Measurements from ENCODE around the gene RHBDD2. TPM values are rescaled to one million over a fixed set of nuclear protein-coding genes. Genes with fewer than 3 reads are reported as not detected.

Gene RHBDD2
- total and polyA plus RNA-seq, 9 of the 15 experiments (the other 6 are each of a cell fraction or from before 2014, with no cell fraction given): 3.3 to 36.7 (median 17.9) TPM

DNA sequence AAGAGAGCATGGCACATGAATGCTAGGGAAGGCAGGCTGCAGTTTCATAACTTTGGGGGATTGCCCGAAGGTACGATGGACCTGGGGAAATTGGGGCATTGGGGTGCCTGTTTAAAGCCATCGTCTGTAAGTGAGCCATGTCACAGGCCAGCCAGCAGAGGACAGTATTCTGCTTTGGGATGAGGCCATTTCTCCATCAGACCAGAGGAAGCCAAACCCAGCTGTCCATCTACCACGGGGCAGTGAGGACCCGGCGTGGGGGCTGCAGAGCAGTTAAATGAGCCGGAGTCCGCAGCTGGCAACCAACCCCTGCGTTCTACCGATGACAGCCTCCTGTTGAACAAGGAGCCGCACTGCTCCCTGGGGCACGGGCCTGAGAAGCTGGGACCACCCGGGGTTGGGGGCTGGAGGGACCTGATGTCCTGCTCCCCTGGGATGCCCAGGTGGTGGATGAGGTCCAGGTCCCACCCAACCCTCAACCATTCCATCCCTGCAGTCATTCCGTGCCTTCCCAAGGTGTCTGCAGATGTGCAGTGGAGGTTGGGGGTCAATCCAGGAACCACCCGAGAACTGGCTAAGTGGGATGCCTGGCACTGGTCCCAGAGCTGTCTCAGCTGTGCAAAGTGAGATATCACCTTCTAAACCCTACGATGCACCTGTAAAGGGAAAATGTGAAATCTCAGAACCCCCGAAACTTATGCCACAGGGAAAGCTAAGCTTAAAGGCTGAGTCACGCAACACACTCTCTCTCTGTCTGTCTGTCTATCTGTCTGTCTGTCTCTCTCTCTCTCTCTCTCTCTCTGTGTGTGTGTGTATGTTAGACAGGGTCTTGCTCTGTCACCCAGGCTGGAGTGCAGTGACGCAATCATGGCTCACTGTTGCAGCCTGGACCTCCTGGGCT lies 12.1 kb upstream of the RHBDD2 start (continued):
- TF ChIP-seq ZNF384 (IDR thresholded peaks at IDR 0.05; ENCODE audit: low read depth, low read length): peak; percentile 70
- TF ChIP-seq, protein P1, sequence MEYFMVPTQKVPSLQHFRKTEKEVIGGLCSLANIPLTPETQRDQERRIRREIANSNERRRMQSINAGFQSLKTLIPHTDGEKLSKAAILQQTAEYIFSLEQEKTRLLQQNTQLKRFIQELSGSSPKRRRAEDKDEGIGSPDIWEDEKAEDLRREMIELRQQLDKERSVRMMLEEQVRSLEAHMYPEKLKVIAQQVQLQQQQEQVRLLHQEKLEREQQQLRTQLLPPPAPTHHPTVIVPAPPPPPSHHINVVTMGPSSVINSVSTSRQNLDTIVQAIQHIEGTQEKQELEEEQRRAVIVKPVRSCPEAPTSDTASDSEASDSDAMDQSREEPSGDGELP (CRISPR knock-in tag; IDR thresholded peaks at IDR 0.05; ENCODE audit: borderline replicate concordance): peak; percentile 91
- TF ChIP-seq MYBL2 (IDR thresholded peaks at IDR 0.05; ENCODE audit: low read depth): peak; percentile 20; the same call in 1 of the 2 replicates
- TF ChIP-seq MYBL2 (CRISPR knock-in tag; IDR thresholded peaks at IDR 0.05; ENCODE audit: borderline replicate concordance): no peak
- TF ChIP-seq, protein P2, sequence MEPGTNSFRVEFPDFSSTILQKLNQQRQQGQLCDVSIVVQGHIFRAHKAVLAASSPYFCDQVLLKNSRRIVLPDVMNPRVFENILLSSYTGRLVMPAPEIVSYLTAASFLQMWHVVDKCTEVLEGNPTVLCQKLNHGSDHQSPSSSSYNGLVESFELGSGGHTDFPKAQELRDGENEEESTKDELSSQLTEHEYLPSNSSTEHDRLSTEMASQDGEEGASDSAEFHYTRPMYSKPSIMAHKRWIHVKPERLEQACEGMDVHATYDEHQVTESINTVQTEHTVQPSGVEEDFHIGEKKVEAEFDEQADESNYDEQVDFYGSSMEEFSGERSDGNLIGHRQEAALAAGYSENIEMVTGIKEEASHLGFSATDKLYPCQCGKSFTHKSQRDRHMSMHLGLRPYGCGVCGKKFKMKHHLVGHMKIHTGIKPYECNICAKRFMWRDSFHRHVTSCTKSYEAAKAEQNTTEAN (CRISPR knock-in tag; IDR thresholded peaks at IDR 0.05): no peak
- peak in 1 of 2 experiments; percentile 60; a peak in 1 of 4 replicates for TF ChIP-seq MAZ (CRISPR knock-in tag; conservative IDR thresholded peaks at IDR 0.05 in 1 of 2, IDR thresholded peaks at IDR 0.05 in 1 of 2)
- no peak for TF ChIP-seq ASH1L (IDR thresholded peaks at IDR 0.05; ENCODE audit: borderline replicate concordance, low read depth, partially characterized antibody)
- TF ChIP-seq CBX8 (IDR thresholded peaks at IDR 0.05; ENCODE audit: borderline replicate concordance, extremely low read depth, low read depth, low read length, poor library complexity, severe bottlenecking): no peak
- TF ChIP-seq MEIS2 (IDR thresholded peaks at IDR 0.05; ENCODE audit: partially characterized antibody): peak; percentile 79
- no peak for TF ChIP-seq NR2C1 (IDR thresholded peaks at IDR 0.05)
- TF ChIP-seq NR2C1 (tag; IDR thresholded peaks at IDR 0.05): no peak; the same call in 1 of the 2 replicates
- TF ChIP-seq, protein P3, sequence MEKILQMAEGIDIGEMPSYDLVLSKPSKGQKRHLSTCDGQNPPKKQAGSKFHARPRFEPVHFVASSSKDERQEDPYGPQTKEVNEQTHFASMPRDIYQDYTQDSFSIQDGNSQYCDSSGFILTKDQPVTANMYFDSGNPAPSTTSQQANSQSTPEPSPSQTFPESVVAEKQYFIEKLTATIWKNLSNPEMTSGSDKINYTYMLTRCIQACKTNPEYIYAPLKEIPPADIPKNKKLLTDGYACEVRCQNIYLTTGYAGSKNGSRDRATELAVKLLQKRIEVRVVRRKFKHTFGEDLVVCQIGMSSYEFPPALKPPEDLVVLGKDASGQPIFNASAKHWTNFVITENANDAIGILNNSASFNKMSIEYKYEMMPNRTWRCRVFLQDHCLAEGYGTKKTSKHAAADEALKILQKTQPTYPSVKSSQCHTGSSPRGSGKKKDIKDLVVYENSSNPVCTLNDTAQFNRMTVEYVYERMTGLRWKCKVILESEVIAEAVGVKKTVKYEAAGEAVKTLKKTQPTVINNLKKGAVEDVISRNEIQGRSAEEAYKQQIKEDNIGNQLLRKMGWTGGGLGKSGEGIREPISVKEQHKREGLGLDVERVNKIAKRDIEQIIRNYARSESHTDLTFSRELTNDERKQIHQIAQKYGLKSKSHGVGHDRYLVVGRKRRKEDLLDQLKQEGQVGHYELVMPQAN (IDR thresholded peaks at IDR 0.05; ENCODE audit: borderline replicate concordance): 0 out of 2 replicates have a peak, but pooled peaks have one; percentile 30
- no peak for TF ChIP-seq NCOA6 (IDR thresholded peaks at IDR 0.05)
- TF ChIP-seq, protein P4, sequence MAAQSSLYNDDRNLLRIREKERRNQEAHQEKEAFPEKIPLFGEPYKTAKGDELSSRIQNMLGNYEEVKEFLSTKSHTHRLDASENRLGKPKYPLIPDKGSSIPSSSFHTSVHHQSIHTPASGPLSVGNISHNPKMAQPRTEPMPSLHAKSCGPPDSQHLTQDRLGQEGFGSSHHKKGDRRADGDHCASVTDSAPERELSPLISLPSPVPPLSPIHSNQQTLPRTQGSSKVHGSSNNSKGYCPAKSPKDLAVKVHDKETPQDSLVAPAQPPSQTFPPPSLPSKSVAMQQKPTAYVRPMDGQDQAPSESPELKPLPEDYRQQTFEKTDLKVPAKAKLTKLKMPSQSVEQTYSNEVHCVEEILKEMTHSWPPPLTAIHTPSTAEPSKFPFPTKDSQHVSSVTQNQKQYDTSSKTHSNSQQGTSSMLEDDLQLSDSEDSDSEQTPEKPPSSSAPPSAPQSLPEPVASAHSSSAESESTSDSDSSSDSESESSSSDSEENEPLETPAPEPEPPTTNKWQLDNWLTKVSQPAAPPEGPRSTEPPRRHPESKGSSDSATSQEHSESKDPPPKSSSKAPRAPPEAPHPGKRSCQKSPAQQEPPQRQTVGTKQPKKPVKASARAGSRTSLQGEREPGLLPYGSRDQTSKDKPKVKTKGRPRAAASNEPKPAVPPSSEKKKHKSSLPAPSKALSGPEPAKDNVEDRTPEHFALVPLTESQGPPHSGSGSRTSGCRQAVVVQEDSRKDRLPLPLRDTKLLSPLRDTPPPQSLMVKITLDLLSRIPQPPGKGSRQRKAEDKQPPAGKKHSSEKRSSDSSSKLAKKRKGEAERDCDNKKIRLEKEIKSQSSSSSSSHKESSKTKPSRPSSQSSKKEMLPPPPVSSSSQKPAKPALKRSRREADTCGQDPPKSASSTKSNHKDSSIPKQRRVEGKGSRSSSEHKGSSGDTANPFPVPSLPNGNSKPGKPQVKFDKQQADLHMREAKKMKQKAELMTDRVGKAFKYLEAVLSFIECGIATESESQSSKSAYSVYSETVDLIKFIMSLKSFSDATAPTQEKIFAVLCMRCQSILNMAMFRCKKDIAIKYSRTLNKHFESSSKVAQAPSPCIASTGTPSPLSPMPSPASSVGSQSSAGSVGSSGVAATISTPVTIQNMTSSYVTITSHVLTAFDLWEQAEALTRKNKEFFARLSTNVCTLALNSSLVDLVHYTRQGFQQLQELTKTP (IDR thresholded peaks at IDR 0.05; ENCODE audit: low read depth in 1 of 2, partially characterized antibody in 2 of 2): peak in 1 of 2 experiments; percentile 89
- no peak for TF ChIP-seq ZNF830 (CRISPR knock-in tag; IDR thresholded peaks at IDR 0.05)
- TF ChIP-seq ZNF76 (CRISPR knock-in tag; IDR thresholded peaks at IDR 0.05; ENCODE audit: borderline replicate concordance): no peak
- TF ChIP-seq FUS (optimal IDR thresholded peaks at IDR 0.05; ENCODE audit: low read depth, low read length): no peak
- TF ChIP-seq KDM1A (IDR thresholded peaks at IDR 0.05): peak; percentile 78 to 79

Data from K562 (cell line).